DMS 273 (cell line): ENCODE data around the gene PRAMEF10.
"Not testable (repeated sequence)": the region's sequence is repeated elsewhere in the genome, so short reads cannot be mapped to it uniquely, and the experiment has no call there.

Experiments used
- DNase-seq: peaks from one replicate; lab custom pipeline; 2025; ENCODE audit not compliant: unreplicated experiment; lab: John Stamatoyannopoulos, UW

Gene PRAMEF10, protein sequence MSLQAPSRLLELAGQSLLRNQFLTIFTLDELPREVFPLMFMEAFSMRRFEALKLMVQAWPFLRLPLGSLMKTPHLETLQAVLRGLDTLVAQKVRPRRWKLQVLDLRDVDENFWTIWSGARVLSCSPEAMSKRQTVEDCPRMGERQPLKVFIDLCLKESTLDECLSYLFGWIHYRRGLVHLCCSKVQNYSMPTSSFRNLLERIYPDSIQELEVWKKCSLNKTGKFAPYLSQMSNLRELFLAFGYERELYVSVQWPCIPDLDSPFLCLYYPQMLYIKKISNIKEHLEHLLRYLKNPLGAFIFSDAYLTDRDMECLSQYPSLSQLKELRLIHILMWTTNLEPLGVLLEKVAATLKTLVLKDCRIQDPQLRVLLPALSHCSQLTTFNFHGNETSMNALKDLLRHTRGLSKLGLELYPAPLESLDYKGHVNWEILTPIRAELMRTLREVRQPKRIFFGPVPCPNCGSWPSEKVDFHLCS

DNA sequence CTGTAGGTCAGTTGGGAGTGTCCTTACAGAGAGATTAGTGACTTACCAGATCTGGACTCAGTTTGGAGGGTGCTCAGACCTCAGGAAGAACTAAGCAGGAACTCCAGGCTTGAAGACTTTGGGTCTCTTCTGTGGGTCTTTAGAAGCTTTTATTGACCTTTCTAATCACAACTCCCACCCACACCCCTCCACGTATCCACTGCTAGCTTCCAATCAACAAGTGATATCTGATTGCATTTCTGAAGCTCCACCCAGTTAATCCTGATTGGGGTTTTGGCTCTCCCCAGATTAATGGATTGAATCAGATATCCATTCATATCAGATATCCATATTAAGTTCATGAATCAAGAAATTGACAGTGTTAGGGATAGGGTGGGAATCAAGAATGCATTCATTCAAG is at the start of gene PRAMEF10:
PRAMEF10 (minus strand) TSS at position 101 of the 400 bp plus-strand sequence. CDS start 2,423 bp downstream, outside the sequence.
- DNase-seq: not testable (repeated sequence)

DNA sequence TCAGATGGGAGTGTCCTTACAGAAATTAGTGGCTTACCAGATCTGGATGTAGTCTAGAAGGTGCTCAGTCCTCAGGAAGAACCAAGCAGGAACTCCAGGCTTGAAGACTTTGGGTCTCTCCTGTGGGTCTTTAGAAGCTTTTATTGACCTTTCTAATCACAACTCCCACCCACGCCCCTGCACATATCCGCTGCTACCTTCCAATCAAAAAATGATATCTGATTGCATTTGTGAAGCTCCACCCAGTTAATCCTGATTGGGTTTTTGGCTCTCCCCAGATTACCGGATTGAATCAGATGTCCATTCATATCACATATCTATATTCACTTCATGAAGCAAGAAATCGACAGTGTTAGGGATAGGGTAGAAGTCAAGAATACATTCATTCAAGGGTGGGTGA is 49.4 kb upstream of the PRAMEF10 start, which contains the start of gene PRAMEF6:
PRAMEF6 (minus strand) TSS at position 101 of the 400 bp plus-strand sequence. CDS start 5,062 bp downstream, outside the sequence.
- DNase-seq: not testable (repeated sequence)

DNA sequence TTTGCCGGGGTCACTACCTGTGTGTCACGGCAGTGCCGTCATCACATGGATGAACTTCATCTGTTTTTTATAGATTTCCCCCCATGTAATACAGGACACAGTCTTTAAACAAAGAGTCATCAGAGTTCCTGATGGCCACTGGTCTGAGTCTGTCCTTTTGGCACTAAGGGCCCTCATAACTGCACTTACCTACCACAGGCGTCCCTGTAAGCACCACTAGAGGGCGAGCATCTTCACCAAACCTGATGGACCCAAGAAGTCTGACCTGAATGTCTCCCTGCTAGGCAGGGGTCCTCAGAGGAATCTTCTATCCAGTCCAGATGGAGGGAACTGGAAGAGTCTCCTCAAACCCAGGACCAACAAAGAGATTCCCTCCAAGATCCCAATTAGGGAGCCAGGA is 26.3 kb upstream of the PRAMEF10 start:
- DNase-seq: not testable (repeated sequence)

DNA sequence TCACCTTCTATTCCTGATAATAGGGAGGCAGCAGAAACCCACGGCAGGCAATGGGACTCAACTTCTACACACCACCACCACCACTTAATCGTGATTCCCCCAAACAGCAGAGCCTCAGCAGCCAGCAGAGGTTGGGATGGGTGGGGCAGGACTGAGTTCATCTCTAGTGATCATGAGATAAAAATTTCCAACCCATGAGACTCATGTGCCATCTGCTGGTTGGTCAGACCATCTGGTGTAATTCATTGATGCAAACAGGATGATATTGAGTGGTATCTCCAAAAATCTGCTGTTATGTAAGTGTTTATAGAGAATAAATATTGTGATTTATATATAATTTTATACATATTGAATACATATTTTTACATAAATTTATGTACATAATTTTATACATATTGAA is 23.7 kb upstream of the PRAMEF10 start:
- DNase-seq: peak; percentile 10

DNA sequence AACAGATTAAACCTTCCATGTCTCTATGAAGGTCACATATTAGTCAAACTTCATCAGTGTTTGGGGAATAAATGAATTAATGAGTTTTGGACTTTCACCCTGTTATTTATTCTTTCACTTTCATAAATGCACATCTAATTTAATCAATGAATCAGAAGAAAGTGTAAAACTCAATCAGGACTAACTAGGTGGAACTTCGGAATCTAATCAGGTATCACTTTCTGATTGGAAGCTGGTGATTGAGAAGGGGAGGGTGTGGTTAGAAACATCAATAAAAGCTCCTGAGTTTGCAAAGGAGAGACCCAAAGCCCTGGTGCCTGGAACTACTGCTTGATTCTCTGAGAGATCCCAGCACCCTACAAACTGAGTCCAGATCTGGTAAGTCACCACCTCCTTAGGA is 18.2 kb upstream of the PRAMEF10 start, which contains the start of gene PRAMEF7:
PRAMEF7 (plus strand) TSS at position 301 of the 400 bp plus-strand sequence. CDS start 1,083 bp downstream, outside the sequence.
- not testable (repeated sequence) for DNase-seq

DNA sequence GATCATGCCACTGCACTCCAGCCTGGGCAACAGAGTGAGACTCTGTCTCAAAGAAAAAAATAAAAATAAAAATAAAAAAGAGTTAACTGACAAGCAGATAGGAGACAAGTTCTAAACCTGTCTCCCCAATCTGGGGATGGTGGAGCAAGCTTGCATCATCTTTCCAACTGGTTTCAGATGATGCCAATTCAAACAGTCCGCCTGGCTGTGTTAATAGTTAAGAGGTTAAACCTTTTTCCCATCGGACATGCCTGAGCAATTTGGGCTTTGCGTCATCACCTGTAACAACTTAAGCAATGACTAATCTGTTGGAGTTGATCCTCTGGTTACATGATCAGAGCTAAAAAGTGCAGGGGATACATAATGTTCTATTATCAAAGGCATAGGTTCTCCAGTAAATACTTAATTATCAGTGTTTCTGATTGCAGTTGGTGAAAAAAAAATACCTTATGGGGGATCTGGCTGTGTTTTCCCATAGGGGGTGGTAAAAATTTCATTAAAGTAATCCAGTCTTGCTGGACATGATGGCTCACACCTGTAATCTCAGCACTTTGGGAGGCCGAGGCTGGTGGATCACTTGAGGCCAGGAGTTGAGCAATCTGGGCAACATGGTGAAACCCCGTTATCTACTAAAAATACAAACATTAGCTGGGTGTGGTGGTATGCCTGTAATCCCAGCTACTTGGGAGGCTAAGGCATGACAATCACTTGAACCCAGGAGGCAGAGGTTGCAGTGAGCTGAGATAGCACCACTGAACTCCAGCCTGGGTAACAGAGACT is 5.9 kb upstream of the PRAMEF10 start:
- not testable (repeated sequence) for DNase-seq

DNA sequence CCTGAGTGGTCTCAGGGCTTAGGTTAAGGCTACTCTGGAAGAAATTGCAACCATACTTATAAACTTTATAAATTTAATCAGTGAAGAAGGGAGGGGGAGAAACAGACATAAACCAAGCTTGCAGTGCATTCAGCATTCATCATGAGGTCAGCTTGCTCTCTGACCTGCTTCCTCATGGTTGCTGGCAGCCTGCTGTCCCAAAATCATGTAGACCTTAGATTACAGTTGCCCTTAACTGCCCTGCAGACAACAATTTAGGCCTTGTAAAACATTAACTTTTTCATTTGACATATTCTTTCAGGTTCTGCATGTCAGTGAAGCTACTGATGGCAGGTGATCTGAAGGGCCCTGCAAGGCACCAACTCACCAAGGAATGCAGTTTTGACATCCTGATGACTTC is 1.1 kb upstream of the PRAMEF10 start:
- DNase-seq: not testable (repeated sequence)

DNA sequence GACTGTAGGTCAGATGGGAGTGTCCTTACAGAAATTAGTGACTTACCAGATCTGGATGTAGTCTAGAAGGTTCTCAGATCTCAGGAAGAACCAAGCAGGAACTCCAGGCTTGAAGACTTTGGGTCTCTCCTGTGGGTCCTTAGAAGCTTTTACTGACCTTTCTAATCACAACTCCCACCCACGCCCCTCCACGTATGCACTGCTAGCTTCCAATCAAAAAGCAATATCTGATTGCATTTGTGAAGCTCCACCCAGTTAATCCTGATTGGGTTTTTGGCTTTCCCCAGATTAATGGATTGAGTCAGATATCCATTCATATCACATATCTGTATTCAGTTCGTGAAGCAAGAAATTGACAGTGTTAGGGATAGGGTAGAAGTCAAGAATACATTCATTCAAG is 12.0 kb downstream of the PRAMEF10 start, which contains the start of gene PRAMEF4:
PRAMEF4 (minus strand) TSS at position 101 of the 400 bp plus-strand sequence. CDS start 2,807 bp downstream, outside the sequence.
- DNase-seq: not testable (repeated sequence)

DNA sequence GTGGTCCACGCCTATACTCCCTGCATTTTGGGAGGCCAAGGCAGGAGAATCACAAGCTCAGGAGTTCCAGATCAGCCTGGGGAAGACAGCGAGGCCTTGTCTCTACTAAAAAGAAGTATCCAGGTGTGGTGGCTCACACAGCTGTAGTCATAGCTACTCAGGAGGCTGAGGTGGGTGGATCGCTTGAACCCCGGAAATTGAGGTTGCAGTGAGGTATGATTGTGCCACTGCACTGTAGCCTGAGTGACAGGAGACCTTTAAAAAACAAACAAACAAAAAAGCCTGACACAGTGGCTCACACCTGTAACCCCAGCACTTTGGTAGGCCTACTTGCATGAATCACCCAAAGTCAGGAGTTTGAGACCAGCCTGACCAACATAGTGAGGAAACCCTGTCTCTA is 19.6 kb downstream of the PRAMEF10 start:
- not testable (repeated sequence) for DNase-seq

DNA sequence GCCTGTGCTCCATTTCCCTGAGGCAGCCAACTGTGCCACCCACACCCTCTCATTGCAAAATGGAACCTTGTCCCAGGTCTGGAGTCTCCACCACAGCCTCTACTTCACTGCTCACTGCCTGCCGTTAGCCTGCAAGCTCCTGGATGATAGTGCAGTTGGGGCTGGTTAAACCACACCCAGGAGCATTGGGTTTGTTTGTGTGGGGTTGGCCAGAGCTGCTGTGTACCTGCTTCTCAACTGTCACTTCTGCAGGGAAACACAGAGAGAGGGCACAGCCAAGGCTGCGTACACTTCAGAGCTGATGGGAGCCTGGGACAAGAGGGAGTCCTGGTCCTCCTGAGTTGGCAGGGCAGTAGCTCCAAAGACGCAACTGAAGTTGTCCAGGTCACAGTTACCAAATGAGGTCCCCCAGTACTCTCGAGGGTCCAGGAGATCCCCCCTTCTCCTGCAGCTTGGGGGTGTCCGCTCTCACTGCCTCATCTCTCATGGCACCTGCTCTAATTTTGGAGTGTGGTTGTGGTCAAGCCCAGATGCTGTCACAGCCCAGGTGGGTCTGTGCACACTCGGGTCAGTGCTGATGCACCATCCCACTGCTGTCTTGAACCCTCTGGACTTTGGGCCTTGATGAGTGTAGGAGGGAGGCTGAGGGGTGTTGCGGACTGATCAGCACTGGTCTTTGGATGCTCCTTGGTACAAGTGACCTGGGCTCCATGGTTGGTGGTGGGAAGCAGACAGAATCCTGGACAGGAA is 34.8 kb downstream of the PRAMEF10 start:
- DNase-seq: not testable (repeated sequence)

DNA sequence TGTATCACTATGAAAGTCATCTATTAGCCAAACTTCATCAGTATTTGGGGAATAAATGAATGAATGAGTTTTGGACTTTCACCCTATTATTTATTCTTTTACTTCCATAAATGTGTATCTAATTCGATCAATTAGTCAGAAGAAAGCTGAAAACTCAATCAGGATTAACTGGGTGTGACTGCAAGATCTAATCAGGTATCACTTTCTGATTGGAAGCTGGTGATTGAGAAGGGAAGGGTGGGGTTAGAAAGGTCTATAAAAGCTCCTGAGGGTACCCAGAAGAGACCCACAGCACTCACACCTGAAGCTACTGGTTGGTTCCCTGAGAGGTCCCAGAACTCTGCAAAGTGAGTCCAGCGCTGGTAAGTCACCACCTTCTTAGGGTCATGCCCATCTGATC is 41.3 kb downstream of the PRAMEF10 start, which contains the start of gene PRAMEF2:
PRAMEF2 (plus strand) TSS at position 301 of the 400 bp plus-strand sequence. CDS start 1,924 bp downstream, outside the sequence.
- DNase-seq: not testable (repeated sequence)

DNA sequence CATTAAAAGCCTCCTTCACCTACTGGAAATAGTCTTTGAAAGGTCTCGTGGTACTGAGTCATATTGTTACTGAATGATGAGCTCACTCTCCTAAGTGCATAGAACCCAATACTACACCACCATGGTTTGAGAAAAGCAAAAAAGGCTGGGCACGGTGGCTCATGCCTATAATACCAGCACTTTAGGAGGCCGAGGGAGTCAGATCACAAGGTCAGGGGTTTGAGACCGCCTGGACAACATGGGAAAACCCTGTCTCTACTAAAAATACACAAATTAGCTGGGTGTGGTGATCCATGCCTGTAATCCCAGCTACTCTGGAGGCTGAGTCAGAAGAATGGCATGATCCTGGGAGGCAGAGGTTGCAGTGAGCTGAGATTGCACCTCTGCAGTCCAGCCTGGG is 46.3 kb downstream of the PRAMEF10 start:
- no peak for DNase-seq

DNA sequence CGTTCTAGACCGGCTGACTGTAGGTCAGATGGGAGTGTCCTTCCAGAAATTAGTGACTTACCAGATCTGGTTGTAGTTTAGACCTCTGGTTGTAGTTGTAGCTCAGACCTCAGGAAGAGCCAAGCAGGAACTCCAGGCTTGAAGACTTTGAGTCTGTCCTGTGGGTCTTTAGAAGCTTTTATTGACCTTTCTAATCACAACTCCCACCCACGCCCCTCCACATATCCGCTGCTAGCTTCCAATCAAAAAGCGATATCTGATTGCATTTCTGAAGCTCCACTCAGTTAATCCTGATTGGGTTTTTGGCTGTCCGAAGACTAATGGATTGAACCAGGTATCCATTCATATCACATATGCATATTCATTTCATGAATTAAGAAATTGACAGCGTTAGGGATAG is 49.5 kb downstream of the PRAMEF10 start, which contains the start of gene HNRNPCL1:
HNRNPCL1 (minus strand) TSS at position 101 of the 400 bp plus-strand sequence. CDS start 431 bp downstream, outside the sequence.
- not testable (repeated sequence) for DNase-seq
